Activated T-cell treated with anti-CD3 and anti-CD28 coated beads, Interleukin-2, amount 50 U/mL, for 1 hour (primary cell): ENCODE data around the gene TTC13.

ENCODE experiments used
- DNase-seq: peaks from one replicate; pipeline ENCODE4 v3.0.0-alpha.2; 2020

The TTC13 gene

GRCh38 chr1:230867101-230867902 lies 111.4 kb downstream of the TTC13 start:
- DNase-seq, result no peak

- no peak for DNase-seq
Measured at GRCh38 chr1:230866171-230867070, 112.2 kb downstream of the TTC13 start.

- no peak for DNase-seq
Measured at GRCh38 chr1:230865062-230865817, 113.4 kb downstream of the TTC13 start.

- DNase-seq, result no peak
Measured at GRCh38 chr1:230864441-230864840, 114.2 kb downstream of the TTC13 start.

- no peak for DNase-seq
Measured at GRCh38 chr1:230863449-230863848, 115.2 kb downstream of the TTC13 start.

- DNase-seq, result no peak
Measured at GRCh38 chr1:230861970-230862595, 116.6 kb downstream of the TTC13 start.

GRCh38 chr1:230861489-230861888 lies 117.2 kb downstream of the TTC13 start:
- no peak for DNase-seq

GRCh38 chr1:230860617-230861384 lies 117.9 kb downstream of the TTC13 start:
- no peak for DNase-seq

- no peak for DNase-seq
Measured at GRCh38 chr1:230858918-230859729, 119.5 kb downstream of the TTC13 start.

GRCh38 chr1:230858236-230858820 lies 120.3 kb downstream of the TTC13 start:
- no peak for DNase-seq

- no peak for DNase-seq
Measured at GRCh38 chr1:230857822-230858221, 120.8 kb downstream of the TTC13 start.

GRCh38 chr1:230857077-230857476 lies 121.6 kb downstream of the TTC13 start:
- DNase-seq, result no peak
